Hepatocyte (in vitro differentiated cells): ENCODE results near the gene SLAMF9. TPM values are rescaled to one million over a fixed set of nuclear protein-coding genes. Genes with fewer than 3 reads are reported as not detected.

Source experiments
- DNase-seq: peaks from one replicate; pipeline ENCODE4 v3.0.0-alpha.2; 2016; ENCODE audit warnings: low spot score
- H2AFZ ChIP-seq: fragments of 200-600 bp; sonication (generic); 2 replicates; pipeline ENCODE4 v1.6.0; 2016; ENCODE audit warnings: antibody characterized with exemption, mild to moderate bottlenecking
- H3K27ac ChIP-seq: fragments of 200-600 bp; sonication (generic); 2 replicates; pipeline ENCODE4 v1.5.1; 2016; ENCODE audit warnings: mild to moderate bottlenecking
- H3K27me3 ChIP-seq: fragments of 200-600 bp; sonication (generic); 2 replicates; pipeline ENCODE4 v1.6.1; 2016
- H3K36me3 ChIP-seq: fragments of 200-600 bp; sonication (generic); replicated peaks from 2 replicates; pipeline ENCODE4 v1.5.1; 2016; ENCODE audit warnings: low read depth; ENCODE audit not compliant: insufficient read depth
- H3K4me1 ChIP-seq: fragments of 200-600 bp; sonication (generic); 2 replicates; pipeline ENCODE4 v1.5.1; 2016; ENCODE audit warnings: mild to moderate bottlenecking, moderate library complexity; ENCODE audit not compliant: insufficient read depth
- H3K4me2 ChIP-seq: fragments of 200-600 bp; sonication (generic); 2 replicates; pipeline ENCODE4 v1.6.0; 2016
- H3K4me3 ChIP-seq: fragments of 200-600 bp; sonication (generic); 2 replicates; pipeline ENCODE4 v1.5.1; 2016; ENCODE audit warnings: mild to moderate bottlenecking
- H3K79me2 ChIP-seq: fragments of 200-600 bp; sonication (generic); 2 replicates; pipeline ENCODE4 v1.6.0; 2017; ENCODE audit warnings: mild to moderate bottlenecking
- H3K9me2 ChIP-seq: fragments of 200-600 bp; sonication (generic); replicated peaks from 2 replicates; pipeline ENCODE4 v1.6.0; 2017; ENCODE audit warnings: mild to moderate bottlenecking; ENCODE audit not compliant: insufficient read depth
- H3K9me3 ChIP-seq: fragments of 200-600 bp; sonication (generic); 2 replicates; pipeline ENCODE4 v1.5.1; 2016; ENCODE audit warnings: low read depth, mild to moderate bottlenecking
- H4K20me1 ChIP-seq: fragments of 200-600 bp; sonication (generic); 2 replicates; pipeline ENCODE4 v1.6.0; 2016; ENCODE audit warnings: mild to moderate bottlenecking; ENCODE audit not compliant: insufficient read depth, poor library complexity, severe bottlenecking
- CTCF ChIP-seq: fragments of 200-600 bp; sonication (generic); IDR thresholded peaks from 2 replicates; pipeline ENCODE4 v1.5.1; 2016; ENCODE audit warnings: antibody characterized with exemption, mild to moderate bottlenecking; ENCODE audit not compliant: poor library complexity
- EZH2 ChIP-seq: fragments of 200-600 bp; sonication (generic); IDR thresholded peaks from 2 replicates; pipeline ENCODE4 v1.6.1; 2016; ENCODE audit warnings: antibody characterized with exemption, mild to moderate bottlenecking, borderline replicate concordance
- EZH2phosphoT487 ChIP-seq: fragments of 200-600 bp; sonication (generic); IDR thresholded peaks from one replicate; pipeline ENCODE4 v1.6.1; 2018; ENCODE audit warnings: antibody characterized with exemption, mild to moderate bottlenecking, low read depth, moderate library complexity; ENCODE audit not compliant: unreplicated experiment, severe bottlenecking
- WGBS: methylation state at CpG from one replicate; pipeline ENCODE4 v1.1.6; 2016; ENCODE audit warnings: low lambda C conversion rate; ENCODE audit errors: missing lambda C conversion rate; 5-methylcytosine and 5-hydroxymethylcytosine counted together
- polyA plus RNA-seq: library from polyadenylated mRNA; unstranded; fragments of >200 nt; fragmentation: Nextera tagmentation; extraction: Ambion mirVana; gene quantifications from 2 replicates; pipeline ENCODE4 v1.2.1, GENCODE V29; 2016
- total RNA-seq: library from RNA; depleted of rRNA; stranded (reverse); fragments of >200 nt; gene quantifications from 2 replicates; pipeline ENCODE4 v1.2.3, GENCODE V29; 2014

SLAMF9 gene
- total and polyA plus RNA-seq, 2 experiments from 2014 or later, result not detected

- Histone ChIP-seq H3K27ac (peak overlapping the region; percentile 95), H3K79me2 (peaks cover 26% of the 10 kb centered on the region), H3K9me3 (no peaks in the 10 kb centered on the region), H3K27me3 (no peaks in the 10 kb centered on the region), H3K9me2 (no peaks in the 10 kb centered on the region), H3K4me2 (peak overlapping the region; percentile 96), H2AFZ (peak overlapping the region; percentile 42), H4K20me1 (no peaks in the 10 kb centered on the region), H3K36me3 (no peaks in the 10 kb centered on the region), H3K4me3 (peak overlapping the region; percentile 50), H3K4me1 (peaks cover 28% of the 10 kb centered on the region)
- peak; percentile 92 for DNase-seq
- TF ChIP-seq EZH2 (no peak), CTCF (no peak)
- WGBS, result 11% methylated on average over 15 of the region's 31 CpGs
These were observed 29.8 kb downstream of the SLAMF9 start for GRCh38 chr1:159924025-159924790.

- DNase-seq, result peak; percentile 87
- H3K4me1 ChIP-seq, result peaks cover 28% of the 10 kb centered on the region
- H3K9me3 ChIP-seq, result no peaks in the 10 kb centered on the region
- no peak for TF ChIP-seq CTCF
- no peaks in the 10 kb centered on the region for H3K36me3 ChIP-seq
- 31% methylated on average over 19 of the region's 20 CpGs for WGBS
- H3K27me3 ChIP-seq, result no peaks in the 10 kb centered on the region
- H3K4me2 ChIP-seq, result peak overlapping the region; percentile 96
- H2AFZ ChIP-seq, result no peak overlapping the region
- no peaks in the 10 kb centered on the region for H3K9me2 ChIP-seq
- H3K79me2 ChIP-seq, result peaks cover 26% of the 10 kb centered on the region
- no peaks in the 10 kb centered on the region for H4K20me1 ChIP-seq
- no peak overlapping the region for H3K4me3 ChIP-seq
- H3K27ac ChIP-seq, result peak overlapping the region; percentile 95
These were observed 30.6 kb downstream of the SLAMF9 start for GRCh38 chr1:159923203-159924024.

- Histone ChIP-seq H4K20me1 (no peaks in the 10 kb centered on the region), H3K4me3 (no peak overlapping the region), H3K36me3 (no peaks in the 10 kb centered on the region), H2AFZ (no peak overlapping the region), H3K9me2 (no peaks in the 10 kb centered on the region), H3K4me2 (peak overlapping the region; percentile 96), H3K27ac (peak overlapping the region; percentile 95), H3K27me3 (no peaks in the 10 kb centered on the region), H3K79me2 (peaks cover 26% of the 10 kb centered on the region), H3K4me1 (peaks cover 28% of the 10 kb centered on the region), H3K9me3 (no peaks in the 10 kb centered on the region)
- DNase-seq, result peak; percentile 55
- 67% methylated on average over 8 of the region's 8 CpGs for WGBS
- TF ChIP-seq CTCF, result no peak
- no peak for TF ChIP-seq EZH2phosphoT487
- TF ChIP-seq EZH2, result no peak
These were observed 31.4 kb downstream of the SLAMF9 start for GRCh38 chr1:159922511-159923202.
